Left forelimb (tissue), 1 donor: ENCODE measurements around the gene PROM2.

Experiments
- DNase-seq: peaks from one replicate; pipeline ENCODE4 v3.0.0-alpha.2; 2018; ENCODE audit warnings: low spot score

Gene PROM2

GRCh38 chr2:95306336-95306895, 32.2 kb downstream of the PROM2 start:
- DNase-seq, result no peak

GRCh38 chr2:95307036-95307435, 32.8 kb downstream of the PROM2 start:
- DNase-seq, result no peak

- no peak for DNase-seq
These were observed 33.6 kb downstream of the PROM2 start for GRCh38 chr2:95307878-95308277.

GRCh38 chr2:95308426-95308990, 34.3 kb downstream of the PROM2 start:
- DNase-seq, result no peak

GRCh38 chr2:95309599-95309998, 35.4 kb downstream of the PROM2 start:
- DNase-seq, result no peak

- no peak for DNase-seq
These were observed 36.0 kb downstream of the PROM2 start for GRCh38 chr2:95310216-95310615.

GRCh38 chr2:95310651-95311050, 36.4 kb downstream of the PROM2 start:
- no peak for DNase-seq

GRCh38 chr2:95311815-95312542, 37.7 kb downstream of the PROM2 start:
- no peak for DNase-seq

GRCh38 chr2:95312543-95313201, 38.4 kb downstream of the PROM2 start:
- DNase-seq, result no peak

GRCh38 chr2:95313296-95314131, 39.3 kb downstream of the PROM2 start:
- no peak for DNase-seq

- DNase-seq, result no peak
These were observed 40.3 kb downstream of the PROM2 start for GRCh38 chr2:95314598-95314963.

GRCh38 chr2:95314964-95315611, 40.8 kb downstream of the PROM2 start:
- DNase-seq, result no peak

GRCh38 chr2:95315801-95316411, 41.7 kb downstream of the PROM2 start:
- DNase-seq, result no peak

GRCh38 chr2:95316466-95317122, 42.3 kb downstream of the PROM2 start:
- no peak for DNase-seq

- DNase-seq, result no peak
These were observed 42.9 kb downstream of the PROM2 start for GRCh38 chr2:95317123-95317500.

GRCh38 chr2:95317665-95318425, 43.6 kb downstream of the PROM2 start:
- DNase-seq, result no peak

GRCh38 chr2:95318431-95319220, 44.4 kb downstream of the PROM2 start:
- DNase-seq, result no peak

- no peak for DNase-seq
These were observed 45.5 kb downstream of the PROM2 start for GRCh38 chr2:95319481-95320343.
